ENCODE data around the gene KRTAP5-4.
"Not testable (repeated sequence)": the region's sequence is repeated elsewhere in the genome, so short reads cannot be mapped to it uniquely, and the experiment has no call there.

KRTAP5-4 gene

GRCh38 chr11:1598816-1599215, 23.1 kb downstream of the KRTAP5-4 start:
- DNase-seq: peak in 2 of 5 experiments; percentile 29 to 71

DNA sequence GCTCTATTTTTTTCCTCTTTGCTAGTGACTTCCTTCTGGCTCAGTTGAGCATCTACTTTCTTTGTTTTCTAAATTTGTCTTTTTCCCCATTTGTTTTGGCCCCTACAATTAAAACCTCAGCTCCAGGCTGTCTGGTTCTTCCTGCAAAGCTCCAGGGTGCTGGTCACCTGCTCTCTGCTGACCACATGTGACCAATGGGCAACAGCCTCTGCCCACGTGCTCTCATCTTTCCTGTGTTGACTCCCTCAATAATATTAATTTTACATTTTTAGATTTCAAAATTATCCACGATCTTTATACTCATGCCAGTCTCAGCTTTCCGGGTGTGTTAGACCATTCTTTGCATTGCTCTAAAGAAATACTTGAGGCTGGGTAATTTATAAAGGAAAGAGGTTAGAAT, 23.5 kb downstream of the KRTAP5-4 start:
- DNase-seq: not testable (repeated sequence)

GRCh38 chr11:1597994-1598380, 24.0 kb downstream of the KRTAP5-4 start, which contains the start of gene KRTAP5-2:
TSS of gene KRTAP5-2 (minus strand) at chr11:1598294. CDS start at chr11:1598250, 44 bp downstream.
- no peak for DNase-seq

DNA sequence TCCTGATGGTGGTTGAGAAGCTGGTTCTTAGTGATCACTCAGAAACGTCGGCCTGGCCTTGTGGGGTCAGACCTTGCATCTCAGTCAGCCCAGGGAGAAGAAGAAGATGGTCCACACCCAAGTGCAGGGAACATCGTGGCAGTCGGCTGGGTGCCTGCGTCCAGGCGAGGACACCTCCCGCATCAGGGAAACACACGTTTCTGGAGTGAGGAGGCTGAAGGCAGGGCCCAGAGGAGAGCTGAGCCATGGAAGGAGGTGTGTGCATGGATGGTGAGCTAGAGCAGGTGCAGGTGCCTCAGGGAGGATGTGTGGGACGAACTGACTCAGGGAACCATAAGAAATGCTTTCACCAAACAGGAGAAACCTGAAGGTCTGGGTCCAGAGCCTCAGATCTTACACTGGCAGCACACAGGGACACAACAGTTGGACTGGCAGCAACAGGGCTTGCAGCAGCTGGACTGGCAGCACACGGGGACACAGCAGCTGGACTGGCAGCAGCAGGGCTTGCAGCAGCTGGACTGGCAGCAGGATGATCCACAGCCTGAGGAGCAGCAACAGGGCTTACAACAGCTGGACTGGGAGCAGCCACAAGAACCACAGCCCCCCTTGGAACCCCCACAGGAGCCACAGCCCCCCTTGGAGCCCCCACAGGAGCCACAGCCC, 24.5 kb downstream of the KRTAP5-4 start:
- no peak for DNase-seq

GRCh38 chr11:1596576-1597121, 25.3 kb downstream of the KRTAP5-4 start:
- DNase-seq: not testable (repeated sequence)

DNA sequence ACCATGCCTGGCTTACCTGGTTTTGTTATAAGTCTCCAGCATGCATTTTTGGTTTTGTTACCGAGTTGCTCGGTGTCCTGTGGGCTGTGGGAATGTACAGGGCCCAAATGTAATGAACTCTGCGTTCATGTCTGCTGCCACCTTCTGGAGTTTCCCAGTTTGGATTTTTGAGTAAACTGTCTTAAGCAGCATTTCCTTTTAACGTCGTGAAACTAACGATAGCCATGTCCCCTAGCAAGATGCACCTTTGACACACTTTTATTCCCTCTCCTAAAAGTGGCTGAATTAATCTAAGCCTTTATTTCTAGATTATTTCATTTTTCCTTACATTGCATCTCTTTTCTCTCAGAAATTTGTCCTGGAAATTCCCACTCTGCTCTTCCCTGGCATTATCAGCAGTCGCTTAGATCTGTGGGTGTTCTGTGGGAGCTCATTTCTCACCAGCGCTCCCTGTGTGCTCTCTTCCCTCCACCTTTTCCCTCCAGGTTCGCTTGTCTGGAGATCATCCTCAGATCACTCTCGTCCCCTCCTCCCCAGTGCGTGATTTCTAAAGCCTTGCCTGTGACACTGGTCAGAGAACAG, 25.9 kb downstream of the KRTAP5-4 start:
- DNase-seq: not testable (repeated sequence)

DNA sequence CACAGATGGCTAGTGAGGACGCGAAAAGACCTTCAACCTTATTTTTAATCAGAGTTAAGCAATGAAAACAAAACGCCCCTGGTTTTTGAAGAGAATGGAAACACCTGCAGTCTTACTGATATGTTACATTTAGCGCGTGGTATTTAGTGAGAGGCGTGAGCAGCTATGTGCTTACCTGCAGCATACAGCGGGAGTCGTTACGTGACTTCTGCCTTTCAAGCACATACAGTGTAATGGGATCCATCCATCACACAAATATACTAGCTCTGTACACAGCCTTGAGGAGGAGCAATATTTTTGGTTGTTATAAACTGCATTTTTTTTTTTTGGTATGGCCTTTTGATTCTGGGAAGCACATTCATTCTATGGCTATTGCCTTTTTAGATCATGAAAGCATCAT, 29.3 kb downstream of the KRTAP5-4 start:
- no peak for DNase-seq

DNA sequence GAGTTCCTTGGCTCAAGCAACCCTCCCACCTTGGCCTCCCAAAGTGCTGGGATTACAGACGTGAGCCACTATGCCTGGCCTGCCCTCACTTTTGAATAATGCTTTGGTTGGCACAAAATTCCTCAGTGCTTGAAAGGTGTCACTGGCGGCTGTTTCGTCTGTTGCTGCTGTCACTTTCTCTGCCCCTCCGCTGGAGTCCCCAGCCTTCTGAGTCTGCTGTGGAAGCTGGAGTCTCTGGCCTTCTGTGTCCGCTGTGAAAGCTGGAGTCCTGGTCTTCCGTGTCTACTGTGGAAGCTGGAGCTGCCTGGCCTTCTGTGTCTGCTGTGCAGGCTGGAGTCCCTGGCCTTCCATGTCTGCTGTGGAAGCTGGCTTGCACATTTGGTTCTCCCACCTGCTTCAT, 31.9 kb downstream of the KRTAP5-4 start:
- DNase-seq: no peak

- peak in 2 of 5 experiments; percentile 57 to 81 for DNase-seq
Observed at GRCh38 chr11:1589191-1589963, 32.6 kb downstream of the KRTAP5-4 start.

- no peak for DNase-seq
Observed at GRCh38 chr11:1586699-1587098, 35.2 kb downstream of the KRTAP5-4 start.

DNA sequence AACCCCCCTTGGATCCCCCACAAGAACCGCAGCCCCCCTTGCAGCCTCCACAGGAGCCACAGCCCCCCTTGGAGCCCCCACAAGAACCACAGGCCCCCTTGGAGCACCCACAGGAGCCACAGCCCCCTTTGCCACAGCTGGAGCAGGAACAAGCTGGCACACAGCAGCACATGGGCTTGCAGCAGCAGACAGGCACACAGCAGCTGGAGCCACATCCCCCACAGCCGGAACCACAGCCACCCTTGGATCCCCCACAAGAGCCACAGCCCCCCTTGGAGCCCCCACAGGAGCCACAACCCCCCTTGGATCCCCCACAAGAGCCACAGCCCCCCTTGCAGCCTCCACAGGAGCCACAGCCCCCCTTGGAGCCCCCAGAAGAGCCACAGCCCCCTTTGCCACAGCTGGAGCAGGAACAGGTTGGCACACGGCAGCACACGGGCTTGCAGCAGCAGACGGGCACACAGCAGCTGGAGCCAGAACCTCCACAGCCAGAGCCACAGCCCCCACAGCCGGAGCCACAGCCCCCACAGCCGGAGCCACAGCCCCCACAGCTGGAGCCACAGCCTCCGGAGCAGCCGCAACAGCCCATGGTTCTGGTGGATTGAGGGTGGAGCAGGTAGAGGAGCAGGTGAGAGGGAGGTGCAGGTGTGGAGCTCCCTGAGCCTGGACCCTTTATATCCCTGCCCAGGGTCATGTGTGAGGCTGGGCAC, 37.1 kb downstream of the KRTAP5-4 start, which contains the start of gene KRTAP5-1:
Gene KRTAP5-1, minus strand, starts transcription at position 623 of the 710 bp plus-strand sequence. Its CDS starts 34 bp downstream, at position 589.
- not testable (repeated sequence) for DNase-seq

- DNase-seq: not testable (repeated sequence)
Observed at GRCh38 chr11:1582909-1583308, 39.0 kb downstream of the KRTAP5-4 start.

DNA sequence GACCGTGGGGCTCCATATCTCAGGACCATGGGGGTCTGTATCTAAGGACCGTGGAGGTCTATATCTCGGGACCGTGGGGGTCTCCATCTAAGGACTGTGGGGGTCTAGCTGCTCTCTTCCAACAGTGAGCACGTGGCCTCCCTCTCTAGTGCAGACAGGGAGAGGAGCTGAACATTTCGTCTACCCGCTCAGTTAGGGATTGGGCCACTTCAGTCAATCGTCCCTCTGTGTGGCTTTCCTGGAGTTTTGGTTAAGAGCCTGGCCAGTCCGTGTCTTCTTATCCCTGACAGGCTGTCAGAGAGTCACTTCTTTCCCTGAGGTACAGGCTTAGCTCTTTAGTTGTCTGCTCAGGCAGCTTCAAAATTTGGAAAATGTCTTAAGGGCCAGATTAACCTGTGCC, 40.0 kb downstream of the KRTAP5-4 start:
- DNase-seq: no peak

GRCh38 chr11:1576825-1577224, 45.1 kb downstream of the KRTAP5-4 start:
- no peak for DNase-seq

DNA sequence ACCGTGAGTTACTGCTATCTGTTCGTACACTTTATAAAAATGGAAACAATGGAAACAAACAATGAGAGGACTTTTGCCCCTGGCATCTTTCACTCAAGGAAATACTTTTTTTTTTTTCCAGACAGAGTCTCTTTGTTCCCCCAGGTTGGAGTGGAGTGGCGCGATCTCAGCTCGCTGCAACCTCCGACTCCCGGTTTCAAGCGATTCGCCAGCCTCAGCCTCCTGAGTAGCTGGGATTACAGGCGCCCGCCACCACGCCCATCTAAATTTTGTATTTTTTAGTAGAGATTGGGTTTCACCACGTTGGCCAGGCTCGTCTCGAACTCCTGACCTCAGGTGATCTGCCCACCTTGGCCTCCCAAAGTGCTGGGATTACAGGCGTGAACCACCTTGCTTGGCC, 46.2 kb downstream of the KRTAP5-4 start:
- not testable (repeated sequence) for DNase-seq

GRCh38 chr11:1574933-1575242, 47.0 kb downstream of the KRTAP5-4 start:
- no peak for DNase-seq

DNA sequence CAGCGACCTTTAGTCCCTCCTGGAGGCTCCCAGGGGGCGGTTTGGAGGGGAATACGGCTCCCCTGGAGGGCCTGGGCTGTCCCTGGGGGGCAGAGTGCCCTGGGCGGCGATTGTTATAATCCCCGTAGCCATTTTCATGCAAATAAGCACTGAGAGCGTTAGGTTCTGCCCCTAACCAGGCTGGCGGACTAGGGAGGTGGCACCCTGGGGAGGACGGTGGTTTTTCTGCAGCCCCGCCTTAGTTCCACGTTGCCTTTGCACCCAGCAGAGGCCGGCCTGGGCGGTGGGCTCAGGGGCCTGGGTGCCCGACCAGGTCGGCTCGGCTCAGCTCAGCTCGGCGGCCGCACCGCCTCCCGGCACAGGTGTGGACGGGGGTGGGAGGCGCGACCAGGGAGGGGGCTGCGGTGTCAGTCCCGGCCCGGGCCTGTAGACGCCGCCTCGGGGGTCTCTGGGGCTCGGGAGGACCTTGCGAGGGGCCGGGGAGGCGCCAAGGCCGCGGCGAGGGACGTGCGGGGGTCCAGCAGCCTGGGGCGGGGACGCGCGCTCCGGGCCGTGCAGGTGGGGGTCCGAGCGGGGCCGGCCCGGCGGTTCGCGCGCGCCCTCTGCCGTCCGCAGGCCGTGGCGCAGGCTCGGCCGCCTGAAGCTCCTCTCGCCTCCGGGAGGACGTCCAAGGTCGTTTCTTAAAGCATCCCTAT, 47.6 kb downstream of the KRTAP5-4 start:
- peak; percentile 41 to 58 (median 44) for DNase-seq

- no peak for DNase-seq
Observed at GRCh38 chr11:1573903-1574237, 48.1 kb downstream of the KRTAP5-4 start.

GRCh38 chr11:1573077-1573902, 48.6 kb downstream of the KRTAP5-4 start:
- peak in 2 of 5 experiments; percentile 19 to 53 for DNase-seq

GRCh38 chr11:1572197-1573076, 49.5 kb downstream of the KRTAP5-4 start, which contains the start of gene DUSP8:
TSS of gene DUSP8 (minus strand) at chr11:1572271. CDS start at chr11:1565826, 6,445 bp downstream.
- peak; percentile 86 to 95 (median 93) for DNase-seq
